GM12873 (cell line): ENCODE data around the gene TLX2.

ENCODE experiments used
- CTCF ChIP-seq: IDR thresholded peaks from 2 replicates; pipeline ENCODE4 v1.5.1; 2012; ENCODE audit warnings: low read depth, mild to moderate bottlenecking, moderate library complexity, low read length, control low read depth; ENCODE audit not compliant: insufficient read depth; ENCODE audit errors: missing control alignments

The TLX2 gene

GRCh38 chr2:74522516-74522915 is 8.3 kb downstream of the TLX2 start:
- no peak for TF ChIP-seq CTCF

GRCh38 chr2:74524005-74524404 is 9.8 kb downstream of the TLX2 start:
- TF ChIP-seq CTCF: no peak

- TF ChIP-seq CTCF: no peak
Observed at GRCh38 chr2:74524955-74525716, 10.9 kb downstream of the TLX2 start.

GRCh38 chr2:74525717-74526648 is 11.7 kb downstream of the TLX2 start, which contains the start of gene DQX1:
Gene DQX1, minus strand, starts transcription at chr2:74526231. Its CDS starts 502 bp downstream, at chr2:74525729.
- no peak for TF ChIP-seq CTCF

- no peak for TF ChIP-seq CTCF
Observed at GRCh38 chr2:74526649-74527230, 12.5 kb downstream of the TLX2 start.

- no peak for TF ChIP-seq CTCF
Observed at GRCh38 chr2:74527741-74528140, 13.5 kb downstream of the TLX2 start.
